GM12878 (cell line): ENCODE data around the gene PPIA. TPM values are rescaled to one million over a fixed set of nuclear protein-coding genes. Genes with fewer than 3 reads are reported as not detected.

Experiments
- ATAC-seq: fragments of 200-7000 bp; cut with Tn5 transposase; 3 replicates; pipeline ENCODE4 v1.9.1; 2020; ENCODE audit warnings: mild to moderate bottlenecking, moderate library complexity
- BruUV-seq: library from RNA; stranded (reverse); fragments of 400-500 nt; replicated peaks from 2 replicates; lab custom pipeline; 2021; lab: Mats Ljungman, UMichigan
- CTCF ChIA-PET: fragments of 300-600 bp; sonication (Branson Sonifier 250); formaldehyde crosslinking; extraction: SDS; loops from one replicate; lab custom pipeline; 2021; ENCODE audit warnings: inconsistent platforms; lab: Yijun Ruan, JAX
- POLR2A ChIA-PET: fragments of 350-600 bp; formaldehyde crosslinking; extraction: SDS; loops from one replicate; lab custom pipeline; 2021; ENCODE audit warnings: inconsistent platforms; lab: Charles Lee
- RAD21 ChIA-PET: fragments of 300-600 bp; sonication (Branson Sonifier 250); formaldehyde crosslinking; loops from one replicate; lab custom pipeline; 2023; ENCODE audit warnings: antibody characterized with exemption; ENCODE audit not compliant: unreplicated experiment; lab: Charles Lee
- SMC1A ChIA-PET: fragments of 300-600 bp; sonication (Branson Sonifier 250); formaldehyde crosslinking; loops from one replicate; lab custom pipeline; 2023; ENCODE audit not compliant: unreplicated experiment, uncharacterized antibody; lab: Charles Lee
- DNase-seq: peaks from one replicate; pipeline ENCODE4 v3.0.0-alpha.2; 2011; ENCODE audit warnings: low read depth, low spot score
- FAIRE-seq: peaks from 3 replicates; lab custom pipeline; 2011; peaks lifted over from hg19 to GRCh38; lab: Jason Lieb, UNC
- H2AFZ ChIP-seq: 2 replicates; pipeline ENCODE4 v1.6.0; 2011; ENCODE audit warnings: low read depth, low read length, control low read depth; ENCODE audit not compliant: control insufficient read depth
- H3K27ac ChIP-seq: 2 replicates; pipeline ENCODE4 v1.5.1; 2011; ENCODE audit warnings: control low read depth; ENCODE audit not compliant: control insufficient read depth, insufficient read depth
- H3K27me3 ChIP-seq, 2 experiments: replicated peaks in 1 of 2; 2 replicates each; pipeline versions ENCODE4 v1.6.0 to v1.6.1; 2011; ENCODE audit warnings: low read length in 1 of 2; ENCODE audit not compliant: control insufficient read depth in 2 of 2, insufficient read depth in 2 of 2
- H3K36me3 ChIP-seq, 2 experiments: 2 replicates each; pipeline ENCODE4 v1.5.1; 2011; ENCODE audit warnings: low read length in 1 of 2; ENCODE audit not compliant: control insufficient read depth in 2 of 2, insufficient read depth in 2 of 2
- H3K4me1 ChIP-seq: 2 replicates; pipeline ENCODE4 v1.6.1; 2011; ENCODE audit warnings: mild to moderate bottlenecking, low read length, moderate library complexity, mixed read lengths; ENCODE audit not compliant: control insufficient read depth, insufficient read depth
- H3K4me2 ChIP-seq: 2 replicates; pipeline ENCODE4 v1.6.0; 2011; ENCODE audit warnings: control low read depth; ENCODE audit not compliant: control insufficient read depth, insufficient read depth
- H3K4me3 ChIP-seq: fragments of 200-600 bp; sonication (generic); 2 replicates; pipeline ENCODE4 v1.5.1; 2016
- H3K79me2 ChIP-seq: 2 replicates; pipeline ENCODE4 v1.6.0; 2011; ENCODE audit warnings: low read length; ENCODE audit not compliant: control insufficient read depth, insufficient read depth
- H3K9ac ChIP-seq: 2 replicates; pipeline ENCODE4 v1.8.0; 2011; ENCODE audit warnings: low read length, control low read depth, mixed read lengths; ENCODE audit not compliant: control insufficient read depth, insufficient read depth
- H3K9me3 ChIP-seq: replicated peaks from 3 replicates; pipeline ENCODE4 v1.5.1; 2011; ENCODE audit warnings: mild to moderate bottlenecking, low read length; ENCODE audit not compliant: control insufficient read depth, insufficient read depth
- H4K20me1 ChIP-seq: 2 replicates; pipeline ENCODE4 v1.6.0; 2011; ENCODE audit not compliant: control insufficient read depth, insufficient read depth
- CBX3 ChIP-seq: fragments of 200-600 bp; sonication (generic); IDR thresholded peaks from 2 replicates; pipeline ENCODE4 v1.6.1; 2016; ENCODE audit warnings: low read depth, borderline replicate concordance
- CREB1 ChIP-seq: IDR thresholded peaks from 2 replicates; pipeline ENCODE4 v1.6.1; 2012; ENCODE audit warnings: low read depth, mild to moderate bottlenecking, inconsistent platforms
- GABPA ChIP-seq: IDR thresholded peaks from 2 replicates; pipeline ENCODE4 v1.6.1; 2014; ENCODE audit warnings: antibody characterized with exemption, low read depth, mild to moderate bottlenecking, inconsistent platforms
- KLF5 ChIP-seq: fragments of 450-650 bp; IDR thresholded peaks from 2 replicates; pipeline ENCODE4 v1.6.1; 2014; ENCODE audit warnings: mild to moderate bottlenecking; ENCODE audit not compliant: partially characterized antibody
- MYB ChIP-seq: fragments of 150-350 bp; IDR thresholded peaks from 2 replicates; pipeline ENCODE4 v1.6.1; 2014; ENCODE audit warnings: mild to moderate bottlenecking, low read depth, low read length, borderline replicate concordance
- MYC ChIP-seq: IDR thresholded peaks from 2 replicates; pipeline ENCODE4 v1.6.1; 2011; ENCODE audit warnings: mild to moderate bottlenecking, low read length, moderate library complexity, inconsistent platforms; ENCODE audit not compliant: insufficient read depth, insufficient replicate concordance, insufficient read length, severe bottlenecking
- NR2C1 ChIP-seq: fragments of 450-650 bp; IDR thresholded peaks from 2 replicates; pipeline ENCODE4 v1.6.1; 2017; ENCODE audit warnings: antibody characterized with exemption, mild to moderate bottlenecking, moderate library complexity
- SUZ12 ChIP-seq: fragments of 200-600 bp; sonication (generic); IDR thresholded peaks from one replicate; pipeline ENCODE4 v1.6.1; 2018; ENCODE audit warnings: antibody characterized with exemption, mild to moderate bottlenecking; ENCODE audit not compliant: unreplicated experiment
- ZNF24 ChIP-seq: fragments of 450-650 bp; IDR thresholded peaks from 2 replicates; pipeline ENCODE4 v1.6.1; 2017; ENCODE audit warnings: antibody characterized with exemption, mild to moderate bottlenecking
- WGBS: methylation state at CpG from one replicate; pipeline ENCODE4 v1.1.6; 2016; ENCODE audit warnings: low lambda C conversion rate; ENCODE audit not compliant: insufficient replicate concordance, insufficient coverage; ENCODE audit errors: missing lambda C conversion rate; 5-methylcytosine and 5-hydroxymethylcytosine counted together
- in situ Hi-C: fragments of 300-500 bp; cut with MboI; formaldehyde crosslinking; loops from 9 replicates; pipeline ENCODE4 v1.14.3; 2018; ENCODE audit warnings: mixed read lengths
- intact Hi-C: fragments of 100-400 bp; cut with micrococcal nuclease; formaldehyde crosslinking; loops from one replicate; pipeline ENCODE4 v1.14.2; 2022; ENCODE audit not compliant: unreplicated experiment
- polyA plus RNA-seq, 11 experiments: library from polyadenylated mRNA; depleted of rRNA in 4 of 11; unstranded in 6 of 11; stranded (reverse) in 5 of 11; fragments of >200 nt; fragmentation: Nextera tagmentation in 4 of 11; fragmentation: Illumina TruSeq in 1 of 11; extraction: Ambion mirVana in 4 of 11; extraction: Trizol in 1 of 11; gene quantifications; 1 replicate in 1 of 11; 2 replicates in 10 of 11; pipeline versions ENCODE4 v1.2.1 to v1.2.3, GENCODE V29; 2011 to 2016; ENCODE audit warnings: inconsistent platforms in 2 of 11, missing spikeins in 2 of 11, low read depth in 1 of 11
- total RNA-seq, 4 experiments: library from RNA; depleted of rRNA in 3 of 4; stranded (reverse); fragments of >200 nt in 3 of 4; fragmentation: Illumina TruSeq in 1 of 4; extraction: Trizol in 1 of 4; gene quantifications; 2 replicates each; pipeline versions ENCODE4 v1.2.1 to v1.2.3, GENCODE V29; 2013 to 2021
- TF ChIP-seq, protein P1 (sequence below): fragments of 150-350 bp; IDR thresholded peaks from 2 replicates; pipeline ENCODE4 v1.6.1; 2014; ENCODE audit warnings: mild to moderate bottlenecking, low read depth, low read length
- TF ChIP-seq, protein P2 (sequence below): fragments of 450-650 bp; formaldehyde crosslinking; IDR thresholded peaks from 2 replicates; pipeline ENCODE4 v1.4.0; 2022; ENCODE audit warnings: mild to moderate bottlenecking, moderate library complexity
- TF ChIP-seq, protein P3 (sequence below): fragments of 450-650 bp; IDR thresholded peaks from 2 replicates; pipeline ENCODE4 v1.6.1; 2016; ENCODE audit warnings: mild to moderate bottlenecking
- TF ChIP-seq, protein P4 (sequence below): fragments of 450-650 bp; formaldehyde crosslinking; IDR thresholded peaks from 2 replicates; pipeline ENCODE4 v1.5.0; 2022; ENCODE audit warnings: mild to moderate bottlenecking, missing genetic modification characterization

PPIA gene
- total and polyA plus RNA-seq, 10 of the 15 experiments (the other 5 are each of a cell fraction or from before 2014, with no cell fraction given): 2,712 to 7,982 (median 5,027) TPM

DNA sequence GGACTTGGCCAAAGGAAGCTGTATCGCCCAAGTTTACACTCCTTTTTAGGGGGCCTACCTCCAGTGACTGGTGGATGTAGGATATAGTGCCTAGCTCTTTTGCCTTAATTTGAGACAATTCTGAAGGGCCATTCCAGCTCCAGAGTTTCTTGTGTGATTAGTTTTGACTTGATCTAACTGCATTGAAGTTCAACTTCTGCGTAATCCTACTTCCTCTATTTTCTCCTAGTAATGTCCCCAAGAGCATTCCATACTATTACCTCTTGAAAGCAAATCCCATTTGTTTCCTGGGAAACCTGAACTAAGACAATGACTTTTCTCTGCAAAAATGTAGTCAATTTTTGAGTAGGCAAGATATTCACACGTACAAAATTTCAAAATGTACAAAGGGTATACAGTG lies 56.1 kb downstream of the PPIA start:
- Histone ChIP-seq H3K9me3 (no peaks in the 10 kb centered on the region), H3K79me2 (peaks cover under 1% of the 10 kb centered on the region), H3K9ac (no peak overlapping the region), H2AFZ (no peak overlapping the region), H3K27ac (no peak overlapping the region), H3K4me3 (no peak overlapping the region), H4K20me1 (no peaks in the 10 kb centered on the region), H3K4me1 (no peaks in the 10 kb centered on the region), H3K27me3 (no peaks in the 10 kb centered on the region), H3K36me3 (no peaks in the 10 kb centered on the region), H3K4me2 (no peak overlapping the region)
- DNase-seq (no peak), FAIRE-seq (no peak), ATAC-seq (no peak)
- RAD21 ChIA-PET: interaction anchor here (1.0 to 1.6 kb wide), 4 partner anchors 10 to 283 kb away, joined by 3 to 8 read pairs (median 4); no protein-coding TSS in a partner anchor
- SMC1A ChIA-PET: interaction anchor here (0.6 to 8.0 kb wide), 5 partner anchors 29 to 264 kb away, joined by 3 to 46 read pairs (median 4); no protein-coding TSS in a partner anchor
- CTCF ChIA-PET: interaction anchor here (1.2 to 13.1 kb wide), 3 partner anchors 71 to 283 kb away, joined by 3 to 145 read pairs (median 5); no protein-coding TSS in a partner anchor
- no TSS peak for BruUV-seq
- in situ Hi-C loops: no loop called here
- intact Hi-C loops: no loop called here
- 99% methylated on average over 3 of the region's 3 CpGs for WGBS
- POLR2A ChIA-PET: no interaction called here
- TF ChIP-seq, protein P1, sequence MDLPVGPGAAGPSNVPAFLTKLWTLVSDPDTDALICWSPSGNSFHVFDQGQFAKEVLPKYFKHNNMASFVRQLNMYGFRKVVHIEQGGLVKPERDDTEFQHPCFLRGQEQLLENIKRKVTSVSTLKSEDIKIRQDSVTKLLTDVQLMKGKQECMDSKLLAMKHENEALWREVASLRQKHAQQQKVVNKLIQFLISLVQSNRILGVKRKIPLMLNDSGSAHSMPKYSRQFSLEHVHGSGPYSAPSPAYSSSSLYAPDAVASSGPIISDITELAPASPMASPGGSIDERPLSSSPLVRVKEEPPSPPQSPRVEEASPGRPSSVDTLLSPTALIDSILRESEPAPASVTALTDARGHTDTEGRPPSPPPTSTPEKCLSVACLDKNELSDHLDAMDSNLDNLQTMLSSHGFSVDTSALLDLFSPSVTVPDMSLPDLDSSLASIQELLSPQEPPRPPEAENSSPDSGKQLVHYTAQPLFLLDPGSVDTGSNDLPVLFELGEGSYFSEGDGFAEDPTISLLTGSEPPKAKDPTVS: no peak
- no peak for TF ChIP-seq NR2C1
- TF ChIP-seq, protein P2, sequence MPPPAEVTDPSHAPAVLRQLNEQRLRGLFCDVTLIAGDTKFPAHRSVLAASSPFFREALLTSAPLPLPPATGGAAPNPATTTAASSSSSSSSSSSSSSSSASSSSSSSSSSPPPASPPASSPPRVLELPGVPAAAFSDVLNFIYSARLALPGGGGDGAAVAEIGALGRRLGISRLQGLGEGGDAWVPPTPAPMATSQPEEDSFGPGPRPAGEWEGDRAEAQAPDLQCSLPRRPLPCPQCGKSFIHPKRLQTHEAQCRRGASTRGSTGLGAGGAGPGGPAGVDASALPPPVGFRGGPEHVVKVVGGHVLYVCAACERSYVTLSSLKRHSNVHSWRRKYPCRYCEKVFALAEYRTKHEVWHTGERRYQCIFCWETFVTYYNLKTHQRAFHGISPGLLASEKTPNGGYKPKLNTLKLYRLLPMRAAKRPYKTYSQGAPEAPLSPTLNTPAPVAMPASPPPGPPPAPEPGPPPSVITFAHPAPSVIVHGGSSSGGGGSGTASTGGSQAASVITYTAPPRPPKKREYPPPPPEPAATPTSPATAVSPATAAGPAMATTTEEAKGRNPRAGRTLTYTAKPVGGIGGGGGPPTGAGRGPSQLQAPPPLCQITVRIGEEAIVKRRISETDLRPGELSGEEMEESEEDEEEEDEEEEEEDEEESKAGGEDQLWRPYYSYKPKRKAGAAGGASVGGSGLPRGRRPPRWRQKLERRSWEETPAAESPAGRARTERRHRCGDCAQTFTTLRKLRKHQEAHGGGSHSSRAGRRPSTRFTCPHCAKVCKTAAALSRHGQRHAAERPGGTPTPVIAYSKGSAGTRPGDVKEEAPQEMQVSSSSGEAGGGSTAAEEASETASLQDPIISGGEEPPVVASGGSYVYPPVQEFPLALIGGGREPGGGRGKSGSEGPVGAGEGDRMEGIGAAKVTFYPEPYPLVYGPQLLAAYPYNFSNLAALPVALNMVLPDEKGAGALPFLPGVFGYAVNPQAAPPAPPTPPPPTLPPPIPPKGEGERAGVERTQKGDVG (CRISPR knock-in tag): no peak
- TF ChIP-seq, protein P3, sequence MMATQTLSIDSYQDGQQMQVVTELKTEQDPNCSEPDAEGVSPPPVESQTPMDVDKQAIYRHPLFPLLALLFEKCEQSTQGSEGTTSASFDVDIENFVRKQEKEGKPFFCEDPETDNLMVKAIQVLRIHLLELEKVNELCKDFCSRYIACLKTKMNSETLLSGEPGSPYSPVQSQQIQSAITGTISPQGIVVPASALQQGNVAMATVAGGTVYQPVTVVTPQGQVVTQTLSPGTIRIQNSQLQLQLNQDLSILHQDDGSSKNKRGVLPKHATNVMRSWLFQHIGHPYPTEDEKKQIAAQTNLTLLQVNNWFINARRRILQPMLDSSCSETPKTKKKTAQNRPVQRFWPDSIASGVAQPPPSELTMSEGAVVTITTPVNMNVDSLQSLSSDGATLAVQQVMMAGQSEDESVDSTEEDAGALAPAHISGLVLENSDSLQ: no peak
- TF ChIP-seq CBX3: no peak
- no peak for TF ChIP-seq GABPA
- TF ChIP-seq CREB1: no peak
- no peak for TF ChIP-seq KLF5
- TF ChIP-seq ZNF24: no peak
- TF ChIP-seq MYB: no peak
- no peak for TF ChIP-seq MYC
- TF ChIP-seq, protein P4, sequence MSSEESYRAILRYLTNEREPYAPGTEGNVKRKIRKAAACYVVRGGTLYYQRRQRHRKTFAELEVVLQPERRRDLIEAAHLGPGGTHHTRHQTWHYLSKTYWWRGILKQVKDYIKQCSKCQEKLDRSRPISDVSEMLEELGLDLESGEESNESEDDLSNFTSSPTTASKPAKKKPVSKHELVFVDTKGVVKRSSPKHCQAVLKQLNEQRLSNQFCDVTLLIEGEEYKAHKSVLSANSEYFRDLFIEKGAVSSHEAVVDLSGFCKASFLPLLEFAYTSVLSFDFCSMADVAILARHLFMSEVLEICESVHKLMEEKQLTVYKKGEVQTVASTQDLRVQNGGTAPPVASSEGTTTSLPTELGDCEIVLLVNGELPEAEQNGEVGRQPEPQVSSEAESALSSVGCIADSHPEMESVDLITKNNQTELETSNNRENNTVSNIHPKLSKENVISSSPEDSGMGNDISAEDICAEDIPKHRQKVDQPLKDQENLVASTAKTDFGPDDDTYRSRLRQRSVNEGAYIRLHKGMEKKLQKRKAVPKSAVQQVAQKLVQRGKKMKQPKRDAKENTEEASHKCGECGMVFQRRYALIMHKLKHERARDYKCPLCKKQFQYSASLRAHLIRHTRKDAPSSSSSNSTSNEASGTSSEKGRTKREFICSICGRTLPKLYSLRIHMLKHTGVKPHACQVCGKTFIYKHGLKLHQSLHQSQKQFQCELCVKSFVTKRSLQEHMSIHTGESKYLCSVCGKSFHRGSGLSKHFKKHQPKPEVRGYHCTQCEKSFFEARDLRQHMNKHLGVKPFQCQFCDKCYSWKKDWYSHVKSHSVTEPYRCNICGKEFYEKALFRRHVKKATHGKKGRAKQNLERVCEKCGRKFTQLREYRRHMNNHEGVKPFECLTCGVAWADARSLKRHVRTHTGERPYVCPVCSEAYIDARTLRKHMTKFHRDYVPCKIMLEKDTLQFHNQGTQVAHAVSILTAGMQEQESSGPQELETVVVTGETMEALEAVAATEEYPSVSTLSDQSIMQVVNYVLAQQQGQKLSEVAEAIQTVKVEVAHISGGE (CRISPR knock-in tag): no peak
- no peak for TF ChIP-seq SUZ12
